ENCODE results near the gene ITPR1. TPM values are rescaled to one million over a fixed set of nuclear protein-coding genes. Genes with fewer than 3 reads are reported as not detected.
"Not testable (repeated sequence)": the region's sequence is repeated elsewhere in the genome, so short reads cannot be mapped to it uniquely, and the experiment has no call there.

Gene ITPR1
- total RNA-seq, 2 donors from 2014 or later: 7.0 to 18.2 TPM

GRCh38 chr3:4758249-4758860 lies 265.2 kb downstream of the ITPR1 start:
- Histone ChIP-seq H3K9ac (ENCODE audit: low read depth in 2 of 2, low read length in 2 of 2) (no peak overlapping the region), H3K27me3 (no peaks in the 10 kb centered on the region), H3K4me1 (peaks cover 16% of the 10 kb centered on the region), H3K4me3 (no peak overlapping the region), H3K9me3 (no peaks in the 10 kb centered on the region), H3K27ac (no peak overlapping the region), H3K36me3 (no peaks in the 10 kb centered on the region)
- no peak for TF ChIP-seq CTCF (IDR thresholded peaks at IDR 0.05)
- intact Hi-C loops (cut with DNase I): no loop called here
- DNase-seq: no peak

GRCh38 chr3:4758957-4759656 lies 266.0 kb downstream of the ITPR1 start:
- intact Hi-C loops (cut with DNase I): no loop called here
- DNase-seq: no peak
- no peaks in the 10 kb centered on the region for H3K36me3 ChIP-seq
- no peaks in the 10 kb centered on the region for H3K9me3 ChIP-seq
- H3K4me1 ChIP-seq: peaks cover 16% of the 10 kb centered on the region
- no peak for TF ChIP-seq CTCF (IDR thresholded peaks at IDR 0.05)
- H3K27me3 ChIP-seq: no peaks in the 10 kb centered on the region
- H3K4me3 ChIP-seq: no peak overlapping the region
- H3K9ac ChIP-seq (ENCODE audit: low read depth in 2 of 2, low read length in 2 of 2): no peak overlapping the region
- no peak overlapping the region for H3K27ac ChIP-seq

- H3K9ac ChIP-seq (ENCODE audit: low read depth in 2 of 2, low read length in 2 of 2): no peak overlapping the region
- no peaks in the 10 kb centered on the region for H3K27me3 ChIP-seq
- H3K4me1 ChIP-seq: peaks cover 16% of the 10 kb centered on the region
- intact Hi-C loops (cut with DNase I): no loop called here
- no peaks in the 10 kb centered on the region for H3K36me3 ChIP-seq
- no peaks in the 10 kb centered on the region for H3K9me3 ChIP-seq
- TF ChIP-seq CTCF (IDR thresholded peaks at IDR 0.05): no peak
- no peak for DNase-seq
- H3K27ac ChIP-seq: no peak overlapping the region
- no peak overlapping the region for H3K4me3 ChIP-seq
Measured at GRCh38 chr3:4759689-4760312, 266.7 kb downstream of the ITPR1 start.

DNA sequence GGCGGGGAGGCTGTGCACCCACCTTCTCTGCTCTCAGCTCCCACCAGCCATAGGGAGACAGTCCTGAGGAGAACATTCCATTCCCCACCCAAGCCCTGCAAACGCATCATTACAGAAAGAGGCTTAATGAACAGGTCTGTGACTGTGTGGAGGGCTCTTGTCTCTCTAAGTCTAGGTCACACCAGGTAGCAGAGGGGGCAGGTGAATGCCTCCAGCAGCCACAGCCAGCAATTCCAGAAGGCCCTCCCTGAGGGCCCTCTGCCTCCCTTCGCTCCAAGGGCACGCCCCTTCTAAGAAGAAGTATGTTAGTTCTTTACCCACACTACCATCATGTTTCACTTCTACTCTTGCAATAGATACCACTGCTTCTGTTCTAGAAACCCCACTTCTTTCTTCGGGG lies 268.6 kb downstream of the ITPR1 start:
- DNase-seq: no peak
- Histone ChIP-seq H3K27ac (no peak overlapping the region), H3K36me3 (no peaks in the 10 kb centered on the region), H3K4me3 (no peak overlapping the region), H3K9me3 (no peaks in the 10 kb centered on the region), H3K9ac (ENCODE audit: low read depth in 2 of 2, low read length in 2 of 2) (no peak overlapping the region), H3K4me1 (peaks cover 14% of the 10 kb centered on the region), H3K27me3 (no peaks in the 10 kb centered on the region)
- intact Hi-C loops (cut with DNase I): no loop called here
- no peak for TF ChIP-seq CTCF (IDR thresholded peaks at IDR 0.05)

DNA sequence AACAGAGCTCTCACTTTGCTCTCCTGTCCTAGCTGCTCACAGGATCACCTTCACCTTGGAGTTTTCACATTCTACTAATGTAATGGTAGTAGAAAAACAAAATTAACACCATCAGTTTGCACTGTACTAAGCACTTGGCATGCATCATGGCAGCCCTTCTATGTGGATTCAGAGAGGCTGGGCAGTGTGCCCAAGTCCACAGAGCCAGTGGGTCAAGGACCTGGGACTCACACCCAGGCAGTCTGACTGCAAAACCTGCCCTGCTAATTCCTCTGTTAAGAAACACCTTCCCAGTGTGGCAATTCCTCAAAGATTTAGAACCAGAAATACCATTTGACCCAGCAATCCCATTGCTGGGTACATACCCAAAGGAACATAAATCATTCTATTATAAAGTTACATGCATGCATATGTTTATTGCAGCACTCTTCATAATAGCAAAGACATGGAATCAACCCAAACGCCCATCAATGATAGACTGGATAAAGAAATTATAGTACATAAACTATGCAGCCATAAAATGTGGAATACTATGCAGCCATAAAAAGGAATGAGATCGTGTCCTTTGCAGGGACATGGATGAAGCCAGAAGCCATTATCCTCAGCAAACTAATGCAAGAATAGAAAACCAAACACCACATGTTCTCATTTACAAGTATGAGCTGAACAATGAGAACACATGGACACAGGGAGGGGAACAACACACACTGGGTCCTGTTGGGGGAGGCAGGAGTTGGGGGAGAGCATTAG lies 269.5 kb downstream of the ITPR1 start:
- DNase-seq; H3K9me3 ChIP-seq; H3K9ac ChIP-seq (ENCODE audit: low read depth in 2 of 2, low read length in 2 of 2); H3K27me3 ChIP-seq; H3K27ac ChIP-seq; H3K4me3 ChIP-seq; intact Hi-C loops (cut with DNase I); H3K36me3 ChIP-seq: not testable (repeated sequence)
- H3K4me1 ChIP-seq: peaks cover 14% of the 10 kb centered on the region
